ENCODE data around the gene LANCL2. TPM values are rescaled to one million over a fixed set of nuclear protein-coding genes. Genes with fewer than 3 reads are reported as not detected.

The LANCL2 gene
- total RNA-seq, 1 donor from 2014 or later: 23.0 TPM

GRCh38 chr7:55335151-55335550 is 30.0 kb upstream of the LANCL2 start:
- TF ChIP-seq, protein P1, sequence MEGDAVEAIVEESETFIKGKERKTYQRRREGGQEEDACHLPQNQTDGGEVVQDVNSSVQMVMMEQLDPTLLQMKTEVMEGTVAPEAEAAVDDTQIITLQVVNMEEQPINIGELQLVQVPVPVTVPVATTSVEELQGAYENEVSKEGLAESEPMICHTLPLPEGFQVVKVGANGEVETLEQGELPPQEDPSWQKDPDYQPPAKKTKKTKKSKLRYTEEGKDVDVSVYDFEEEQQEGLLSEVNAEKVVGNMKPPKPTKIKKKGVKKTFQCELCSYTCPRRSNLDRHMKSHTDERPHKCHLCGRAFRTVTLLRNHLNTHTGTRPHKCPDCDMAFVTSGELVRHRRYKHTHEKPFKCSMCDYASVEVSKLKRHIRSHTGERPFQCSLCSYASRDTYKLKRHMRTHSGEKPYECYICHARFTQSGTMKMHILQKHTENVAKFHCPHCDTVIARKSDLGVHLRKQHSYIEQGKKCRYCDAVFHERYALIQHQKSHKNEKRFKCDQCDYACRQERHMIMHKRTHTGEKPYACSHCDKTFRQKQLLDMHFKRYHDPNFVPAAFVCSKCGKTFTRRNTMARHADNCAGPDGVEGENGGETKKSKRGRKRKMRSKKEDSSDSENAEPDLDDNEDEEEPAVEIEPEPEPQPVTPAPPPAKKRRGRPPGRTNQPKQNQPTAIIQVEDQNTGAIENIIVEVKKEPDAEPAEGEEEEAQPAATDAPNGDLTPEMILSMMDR (conservative IDR thresholded peaks at IDR 0.05): no peak
- H3K27me3 Mint-ChIP-seq (ENCODE audit: low read depth): peaks cover 22% of the 10 kb centered on the region
- H3K36me3 Mint-ChIP-seq (ENCODE audit: low read depth): no peaks in the 10 kb centered on the region
- H3K9me3 Mint-ChIP-seq: no peaks in the 10 kb centered on the region
- no peak overlapping the region for H3K27ac Mint-ChIP-seq (ENCODE audit: unreplicated experiment)
- H3K4me3 Mint-ChIP-seq: no peak overlapping the region
- no peak for DNase-seq (ENCODE audit: low read depth, low spot score)
- H3K4me1 Mint-ChIP-seq: no peaks in the 10 kb centered on the region

GRCh38 chr7:55335786-55336185 is 29.4 kb upstream of the LANCL2 start:
- no peaks in the 10 kb centered on the region for H3K9me3 Mint-ChIP-seq
- no peak overlapping the region for H3K4me3 Mint-ChIP-seq
- H3K36me3 Mint-ChIP-seq (ENCODE audit: low read depth): no peaks in the 10 kb centered on the region
- no peak overlapping the region for H3K27ac Mint-ChIP-seq (ENCODE audit: unreplicated experiment)
- no peaks in the 10 kb centered on the region for H3K4me1 Mint-ChIP-seq
- peaks cover 22% of the 10 kb centered on the region for H3K27me3 Mint-ChIP-seq (ENCODE audit: low read depth)
- TF ChIP-seq, protein P1 (conservative IDR thresholded peaks at IDR 0.05): no peak
- no peak for DNase-seq (ENCODE audit: low read depth, low spot score)

DNA sequence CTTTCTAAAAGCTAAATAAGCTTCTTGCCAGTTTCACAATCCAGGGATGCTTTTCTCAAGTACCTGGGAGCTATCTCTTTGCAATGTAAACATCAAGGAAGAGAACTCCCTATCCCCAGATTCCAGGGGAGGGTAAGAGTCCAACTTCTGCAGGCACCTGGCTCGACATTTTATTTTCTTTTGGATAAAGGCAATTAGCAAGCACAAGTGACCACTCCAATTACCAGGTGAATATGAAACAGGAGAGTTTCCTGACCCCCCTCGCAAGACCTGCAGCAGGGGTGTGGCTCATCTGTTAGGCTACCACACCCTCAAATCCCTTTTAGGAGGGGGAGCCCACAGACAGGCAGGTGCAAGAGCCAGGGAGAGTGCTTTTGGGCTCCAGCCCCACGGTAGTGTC is 28.6 kb upstream of the LANCL2 start:
- no peak for DNase-seq (ENCODE audit: low read depth, low spot score)
- Mint-ChIP-seq H3K9me3 (no peaks in the 10 kb centered on the region), H3K36me3 (ENCODE audit: low read depth) (no peaks in the 10 kb centered on the region), H3K4me3 (no peak overlapping the region), H3K27ac (ENCODE audit: unreplicated experiment) (no peak overlapping the region), H3K4me1 (no peaks in the 10 kb centered on the region), H3K27me3 (ENCODE audit: low read depth) (peaks cover 22% of the 10 kb centered on the region)
- TF ChIP-seq, protein P1 (conservative IDR thresholded peaks at IDR 0.05): no peak

DNA sequence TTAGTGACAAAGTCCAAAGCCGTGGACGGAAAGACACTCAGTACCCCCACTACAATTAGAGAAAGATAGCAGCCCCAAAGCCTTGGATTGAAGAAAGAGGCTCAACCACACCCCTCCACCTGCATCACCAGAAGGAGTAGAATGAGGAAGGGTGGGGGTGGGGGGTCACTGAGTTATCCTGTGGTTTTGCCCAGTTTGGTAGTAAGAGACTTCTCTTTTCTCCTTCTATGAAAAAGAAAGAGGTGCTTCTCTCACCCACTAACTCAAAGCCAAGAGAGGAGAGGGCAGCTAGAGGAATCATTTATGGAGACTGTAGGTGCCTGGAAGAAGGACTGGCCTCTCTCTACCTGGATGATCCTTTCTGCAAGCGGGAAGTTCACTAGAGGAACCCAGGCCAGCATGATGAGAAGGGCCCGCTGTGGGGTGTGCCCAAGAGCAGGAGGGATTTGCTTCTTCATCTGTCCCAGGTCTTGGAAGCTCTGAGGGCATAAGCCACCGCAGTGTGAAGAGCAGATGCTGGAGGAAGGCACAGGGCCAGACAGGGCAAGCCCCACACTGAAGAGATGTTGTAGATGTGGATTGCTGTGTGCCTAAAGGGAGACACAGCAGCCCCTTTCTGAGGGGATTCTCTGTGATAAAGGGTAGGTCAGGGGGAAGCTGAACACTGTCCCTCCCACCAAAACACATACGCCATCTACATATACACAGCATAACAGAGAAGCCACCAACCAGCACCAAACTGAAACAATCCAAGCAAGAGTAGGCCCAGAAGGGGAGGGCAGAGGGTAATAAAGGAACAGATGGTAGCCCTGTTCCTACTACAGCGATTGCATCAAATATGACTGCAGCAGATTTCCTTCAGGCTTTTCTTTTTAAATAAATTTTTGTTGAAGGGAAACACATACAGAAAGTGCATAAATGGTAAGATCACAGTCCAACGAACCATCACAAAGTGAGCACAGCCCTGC is 25.8 kb upstream of the LANCL2 start:
- Mint-ChIP-seq H3K27me3 (ENCODE audit: low read depth) (peaks cover 18% of the 10 kb centered on the region), H3K36me3 (ENCODE audit: low read depth) (no peaks in the 10 kb centered on the region), H3K9me3 (no peaks in the 10 kb centered on the region), H3K4me1 (no peaks in the 10 kb centered on the region), H3K27ac (ENCODE audit: unreplicated experiment) (peak overlapping the region; percentile 22), H3K4me3 (no peak overlapping the region)
- TF ChIP-seq, protein P1 (conservative IDR thresholded peaks at IDR 0.05): no peak
- no peak for DNase-seq (ENCODE audit: low read depth, low spot score)

DNA sequence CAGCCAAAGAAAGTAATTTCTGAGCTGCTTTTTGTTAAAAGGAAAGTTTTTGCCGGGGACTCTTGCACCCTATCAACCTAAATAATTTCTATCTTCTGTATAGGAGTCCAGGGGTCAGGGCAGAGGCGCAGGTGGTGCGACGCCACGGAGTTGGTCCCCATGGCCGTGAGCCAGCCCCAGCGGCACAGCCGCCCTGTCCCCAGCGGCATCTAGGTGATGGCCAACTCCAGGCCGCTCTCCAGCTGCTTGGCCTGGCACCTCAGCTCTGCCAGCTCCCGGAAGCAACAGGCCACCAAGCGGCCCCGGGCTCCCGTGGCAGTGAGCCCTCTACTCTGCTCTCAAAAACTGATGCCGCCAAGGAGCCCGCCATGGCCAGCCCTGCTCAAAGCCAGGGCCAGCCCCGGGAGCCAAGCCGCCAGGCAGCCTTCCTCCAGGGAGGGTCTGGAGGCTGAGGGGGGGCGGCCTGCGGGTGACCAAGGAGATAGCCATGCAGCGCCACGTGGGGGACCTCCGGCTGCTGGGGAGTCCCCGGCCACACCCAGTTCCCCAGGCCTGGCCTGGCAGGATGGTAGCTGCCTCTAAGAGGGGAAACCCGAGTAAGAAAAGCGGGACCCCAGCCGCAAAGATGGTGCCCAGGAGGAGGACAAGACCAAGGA is 22.8 kb upstream of the LANCL2 start:
- peaks cover 8% of the 10 kb centered on the region for H3K27me3 Mint-ChIP-seq (ENCODE audit: low read depth)
- H3K36me3 Mint-ChIP-seq (ENCODE audit: low read depth): no peaks in the 10 kb centered on the region
- no peak overlapping the region for H3K4me3 Mint-ChIP-seq
- H3K4me1 Mint-ChIP-seq: no peaks in the 10 kb centered on the region
- no peak for DNase-seq (ENCODE audit: low read depth, low spot score)
- H3K27ac Mint-ChIP-seq (ENCODE audit: unreplicated experiment): no peak overlapping the region
- TF ChIP-seq, protein P1 (conservative IDR thresholded peaks at IDR 0.05): no peak
- H3K9me3 Mint-ChIP-seq: no peaks in the 10 kb centered on the region

Measured in neural crest cell (in vitro differentiated cells).